Measurements from ENCODE around the gene MNT.

Gene MNT

DNA sequence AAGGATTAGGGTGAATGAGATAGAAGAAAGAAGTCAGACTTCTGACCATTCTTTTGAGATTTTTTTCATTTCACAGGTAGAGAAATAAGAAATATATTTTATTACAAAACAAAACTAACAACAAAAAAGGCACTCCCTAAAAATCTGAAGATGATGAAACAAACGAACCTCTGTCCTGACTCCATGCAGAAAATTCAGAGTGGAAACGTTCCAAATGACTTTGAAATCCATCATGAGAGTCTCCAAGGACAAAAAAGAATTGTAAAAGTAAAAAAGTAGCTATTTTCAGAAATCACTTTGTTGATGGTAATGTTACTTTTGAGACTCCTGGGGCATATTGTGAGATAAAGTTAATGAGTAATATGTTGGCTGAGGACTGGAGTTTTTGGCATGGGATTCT, 26.4 kb upstream of the MNT start:
- no peak overlapping the region for H3K4me3 ChIP-seq (ENCODE audit: low read depth, low read length)
- TF ChIP-seq, protein P1, sequence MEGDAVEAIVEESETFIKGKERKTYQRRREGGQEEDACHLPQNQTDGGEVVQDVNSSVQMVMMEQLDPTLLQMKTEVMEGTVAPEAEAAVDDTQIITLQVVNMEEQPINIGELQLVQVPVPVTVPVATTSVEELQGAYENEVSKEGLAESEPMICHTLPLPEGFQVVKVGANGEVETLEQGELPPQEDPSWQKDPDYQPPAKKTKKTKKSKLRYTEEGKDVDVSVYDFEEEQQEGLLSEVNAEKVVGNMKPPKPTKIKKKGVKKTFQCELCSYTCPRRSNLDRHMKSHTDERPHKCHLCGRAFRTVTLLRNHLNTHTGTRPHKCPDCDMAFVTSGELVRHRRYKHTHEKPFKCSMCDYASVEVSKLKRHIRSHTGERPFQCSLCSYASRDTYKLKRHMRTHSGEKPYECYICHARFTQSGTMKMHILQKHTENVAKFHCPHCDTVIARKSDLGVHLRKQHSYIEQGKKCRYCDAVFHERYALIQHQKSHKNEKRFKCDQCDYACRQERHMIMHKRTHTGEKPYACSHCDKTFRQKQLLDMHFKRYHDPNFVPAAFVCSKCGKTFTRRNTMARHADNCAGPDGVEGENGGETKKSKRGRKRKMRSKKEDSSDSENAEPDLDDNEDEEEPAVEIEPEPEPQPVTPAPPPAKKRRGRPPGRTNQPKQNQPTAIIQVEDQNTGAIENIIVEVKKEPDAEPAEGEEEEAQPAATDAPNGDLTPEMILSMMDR (IDR thresholded peaks at IDR 0.05; ENCODE audit: low read depth, low read length): no peak

DNA sequence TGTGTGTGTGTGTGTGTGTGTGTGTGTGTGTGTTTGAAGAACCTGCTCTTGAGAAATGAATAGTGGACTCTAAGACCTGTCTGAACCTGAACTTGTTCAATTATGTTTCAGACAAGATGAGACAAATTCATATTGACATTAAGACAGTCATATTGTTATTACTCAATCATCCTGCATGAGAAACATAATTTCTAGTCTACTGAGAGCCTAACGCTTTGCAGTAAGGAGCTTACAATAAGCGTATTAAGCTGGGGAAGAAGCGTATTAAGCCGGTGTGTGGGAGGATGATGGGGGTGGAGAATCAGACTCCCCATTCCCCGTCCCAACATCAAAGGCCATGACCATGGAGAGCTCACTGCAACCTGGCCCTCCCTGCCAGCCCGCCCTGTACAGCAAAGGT, 22.4 kb upstream of the MNT start:
- TF ChIP-seq, protein P1 (IDR thresholded peaks at IDR 0.05; ENCODE audit: low read depth, low read length): no peak
- no peak overlapping the region for H3K4me3 ChIP-seq (ENCODE audit: low read depth, low read length)

DNA sequence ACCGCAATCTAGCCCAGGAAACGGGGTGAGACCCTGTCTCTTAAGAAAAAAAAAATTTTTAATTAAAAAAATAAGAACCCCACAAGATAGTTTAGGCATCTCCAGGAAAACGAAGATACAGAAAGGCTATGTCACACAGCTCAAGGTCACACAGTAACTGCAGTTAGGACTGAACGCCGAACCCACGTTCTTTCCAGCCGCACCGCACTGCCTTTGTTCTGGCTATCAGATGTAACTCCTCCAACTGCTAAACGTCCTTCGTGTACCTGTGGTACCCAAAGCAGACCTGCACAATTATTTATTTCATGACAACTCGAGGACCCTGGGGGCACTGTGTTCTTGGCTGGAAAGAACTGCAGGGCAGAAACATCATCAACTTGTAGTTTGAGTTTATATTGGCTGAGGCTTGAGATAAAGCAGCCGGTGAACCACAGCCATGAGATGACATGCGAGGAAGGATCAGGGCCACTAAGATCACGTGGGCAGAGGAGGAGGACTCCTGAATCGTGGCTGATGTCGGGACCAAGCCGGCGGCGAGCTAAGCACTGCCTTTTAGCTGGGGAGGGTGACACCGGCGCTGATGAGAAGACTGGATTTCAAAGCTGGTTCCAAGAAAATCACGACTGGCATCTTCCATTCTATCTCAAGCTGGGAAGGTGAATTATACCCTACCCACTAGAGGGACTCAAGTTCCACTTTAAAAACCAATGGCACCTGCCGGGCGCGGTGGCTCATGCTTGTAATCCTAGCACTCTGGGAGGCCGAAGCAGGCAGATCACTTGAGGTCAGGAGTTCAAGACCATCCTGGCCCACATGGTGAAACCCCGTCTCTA, 20.7 kb upstream of the MNT start:
- TF ChIP-seq, protein P1 (IDR thresholded peaks at IDR 0.05; ENCODE audit: low read depth, low read length): no peak
- no peak overlapping the region for H3K4me3 ChIP-seq (ENCODE audit: low read depth, low read length)

DNA sequence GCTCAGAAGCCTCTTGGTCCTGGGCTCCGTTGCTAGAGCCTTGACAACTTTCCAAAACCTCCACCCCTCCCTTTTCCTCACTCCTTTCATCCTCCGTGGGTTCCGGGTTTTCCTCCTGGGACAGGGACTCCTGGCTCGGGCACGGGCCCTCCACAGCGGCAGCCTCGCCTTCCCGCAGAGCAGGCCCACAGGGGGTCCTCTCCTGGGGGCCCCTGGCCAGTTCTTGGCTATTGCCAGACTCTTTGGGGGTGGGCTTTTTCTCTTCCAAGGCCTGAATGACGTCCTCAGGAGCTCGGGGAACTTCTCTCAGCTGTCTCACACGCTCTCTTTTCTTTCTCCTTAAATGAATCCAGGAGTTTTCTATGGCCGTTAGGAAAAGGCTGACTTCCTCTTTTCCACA, 19.3 kb upstream of the MNT start:
- H3K4me3 ChIP-seq (ENCODE audit: low read depth, low read length): no peak overlapping the region
- TF ChIP-seq, protein P1 (IDR thresholded peaks at IDR 0.05; ENCODE audit: low read depth, low read length): no peak

DNA sequence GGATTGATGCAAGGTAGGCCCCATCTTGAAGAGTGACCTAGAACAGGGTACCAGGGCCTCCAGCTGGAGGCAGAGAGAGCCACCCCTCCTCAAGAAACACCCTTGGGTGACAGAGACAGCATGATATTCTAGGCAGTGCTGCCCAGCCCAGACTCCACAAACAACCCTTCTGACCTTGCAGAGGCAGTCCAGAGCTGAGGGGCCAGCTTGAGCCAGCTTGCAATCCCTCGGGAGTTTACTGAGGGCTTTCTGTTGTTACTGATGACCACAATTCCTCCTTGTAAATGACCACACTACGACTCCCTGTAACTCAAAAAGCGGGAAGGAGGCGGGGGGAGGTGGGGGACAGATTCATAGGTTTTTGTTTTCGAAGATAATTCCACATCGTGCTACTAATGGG, 18.6 kb upstream of the MNT start:
- H3K4me3 ChIP-seq (ENCODE audit: low read depth, low read length): no peak overlapping the region
- TF ChIP-seq, protein P1 (IDR thresholded peaks at IDR 0.05; ENCODE audit: low read depth, low read length): no peak

DNA sequence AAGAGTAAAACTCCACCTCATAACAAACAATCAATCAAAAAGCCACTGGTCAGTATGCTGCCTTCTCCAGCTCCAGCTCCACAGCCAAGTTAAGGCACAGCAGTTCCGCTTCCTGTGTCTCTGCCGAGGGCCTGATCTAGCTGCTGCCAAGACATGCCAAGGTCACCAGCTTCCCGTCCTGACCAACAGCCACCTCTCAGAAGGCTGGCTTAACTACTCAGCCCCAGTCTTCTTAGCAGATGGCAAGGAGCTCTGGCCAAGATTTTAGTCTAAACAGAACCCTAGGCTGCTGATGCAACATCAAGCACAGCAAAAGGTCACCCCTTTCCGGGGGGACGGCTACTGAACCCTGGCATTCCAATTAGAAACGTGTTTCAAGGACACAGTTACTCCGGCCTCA, 17.7 kb upstream of the MNT start:
- H3K4me3 ChIP-seq (ENCODE audit: low read depth, low read length): no peak overlapping the region
- TF ChIP-seq, protein P1 (IDR thresholded peaks at IDR 0.05; ENCODE audit: low read depth, low read length): no peak

DNA sequence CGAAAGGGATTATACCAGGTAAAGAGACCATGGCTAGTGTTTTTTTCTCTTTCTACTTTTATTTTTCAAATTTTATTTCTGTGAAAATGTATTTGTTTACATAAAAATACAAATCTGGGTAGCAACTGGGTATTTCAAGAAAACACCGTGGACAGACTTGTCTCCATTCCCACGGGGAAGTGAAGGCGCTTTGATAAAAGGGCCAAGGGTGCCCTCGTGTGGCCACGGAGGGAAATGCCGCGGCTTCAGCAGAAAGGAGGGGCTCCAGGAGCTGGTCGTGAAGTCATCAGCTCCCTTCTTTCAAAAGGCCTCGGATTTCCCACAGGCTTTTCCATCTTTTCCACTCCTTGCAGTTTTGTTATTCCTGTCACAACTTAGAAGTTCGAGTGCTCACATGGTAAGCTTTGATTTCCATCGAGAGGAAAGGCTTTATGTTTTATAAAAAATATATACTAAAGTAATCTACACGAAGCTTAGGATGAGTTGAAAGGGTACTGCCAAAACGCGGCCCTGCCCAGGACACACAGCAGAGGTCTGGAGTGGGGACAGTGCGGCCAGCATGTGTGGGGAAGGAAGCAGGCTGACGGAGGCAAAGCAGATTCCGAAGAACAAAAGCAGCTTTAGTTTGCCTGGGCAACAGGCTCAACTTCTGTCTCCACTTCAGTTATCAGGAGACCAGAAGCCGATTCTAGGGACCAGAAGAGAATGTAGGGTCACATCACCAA, 15.3 kb upstream of the MNT start:
- H3K4me3 ChIP-seq (ENCODE audit: low read depth, low read length): no peak overlapping the region
- TF ChIP-seq, protein P1 (IDR thresholded peaks at IDR 0.05; ENCODE audit: low read depth, low read length): peak; percentile 91
